Mucosa of stomach (tissue), 1 donor: Measurements from ENCODE around the gene ZSCAN10.

Experiments used
- H3K27me3 ChIP-seq: one replicate; pipeline ENCODE4 v1.7.0; 2013; ENCODE audit warnings: mild to moderate bottlenecking, low read length; ENCODE audit not compliant: control insufficient read depth, insufficient read depth
- H3K36me3 ChIP-seq: one replicate; pipeline ENCODE4 v1.7.0; 2013; ENCODE audit warnings: low read length; ENCODE audit not compliant: control insufficient read depth, insufficient read depth
- H3K4me1 ChIP-seq: one replicate; pipeline ENCODE4 v1.7.0; 2013; ENCODE audit warnings: mild to moderate bottlenecking, low read length; ENCODE audit not compliant: control insufficient read depth, insufficient read depth
- H3K4me3 ChIP-seq: one replicate; pipeline ENCODE4 v1.7.0; 2013; ENCODE audit warnings: low read length
- H3K9ac ChIP-seq: one replicate; pipeline ENCODE4 v1.7.0; 2013; ENCODE audit warnings: mild to moderate bottlenecking, low read length, moderate library complexity
- H3K9me3 ChIP-seq: one replicate; pipeline ENCODE4 v1.7.0; 2013; ENCODE audit warnings: mild to moderate bottlenecking, low read length, moderate library complexity; ENCODE audit not compliant: control insufficient read depth
- donor health status: Pancreatic carcinoma.

Gene ZSCAN10

GRCh38 chr16:3129137-3130131 lies 30.3 kb upstream of the ZSCAN10 start:
- peaks cover 26% of the 10 kb centered on the region for H3K4me1 ChIP-seq
- H3K36me3 ChIP-seq, result no peaks in the 10 kb centered on the region
- H3K9ac ChIP-seq, result peak overlapping the region; percentile 76
- peak overlapping the region; percentile 45 for H3K4me3 ChIP-seq
- H3K27me3 ChIP-seq, result no peaks in the 10 kb centered on the region
- no peaks in the 10 kb centered on the region for H3K9me3 ChIP-seq

GRCh38 chr16:3127745-3128144 lies 28.7 kb upstream of the ZSCAN10 start:
- Histone ChIP-seq H3K4me3 (no peak overlapping the region), H3K9ac (no peak overlapping the region), H3K27me3 (no peaks in the 10 kb centered on the region), H3K9me3 (no peaks in the 10 kb centered on the region), H3K4me1 (peaks cover 28% of the 10 kb centered on the region), H3K36me3 (no peaks in the 10 kb centered on the region)

GRCh38 chr16:3123986-3124886 lies 25.1 kb upstream of the ZSCAN10 start:
- H3K36me3 ChIP-seq, result no peaks in the 10 kb centered on the region
- peak overlapping the region; percentile 98 for H3K4me3 ChIP-seq
- peak overlapping the region; percentile 66 for H3K9ac ChIP-seq
- no peaks in the 10 kb centered on the region for H3K27me3 ChIP-seq
- H3K9me3 ChIP-seq, result no peaks in the 10 kb centered on the region
- H3K4me1 ChIP-seq, result peaks cover 23% of the 10 kb centered on the region

- no peak overlapping the region for H3K4me3 ChIP-seq
- no peaks in the 10 kb centered on the region for H3K9me3 ChIP-seq
- H3K27me3 ChIP-seq, result no peaks in the 10 kb centered on the region
- H3K4me1 ChIP-seq, result peaks cover 15% of the 10 kb centered on the region
- H3K36me3 ChIP-seq, result no peaks in the 10 kb centered on the region
- no peak overlapping the region for H3K9ac ChIP-seq
Measured at GRCh38 chr16:3122926-3123570, 24.0 kb upstream of the ZSCAN10 start.

- Histone ChIP-seq H3K4me1 (peaks cover 11% of the 10 kb centered on the region), H3K9ac (no peak overlapping the region), H3K27me3 (no peaks in the 10 kb centered on the region)
Measured at GRCh38 chr16:3121851-3122467, 22.9 kb upstream of the ZSCAN10 start.

GRCh38 chr16:3120435-3120834 lies 21.3 kb upstream of the ZSCAN10 start:
- H3K9me3 ChIP-seq, result no peaks in the 10 kb centered on the region
- no peaks in the 10 kb centered on the region for H3K36me3 ChIP-seq

More at GRCh38 chr16:3121851-3122467, 22.9 kb upstream of the ZSCAN10 start:
- Histone ChIP-seq H3K36me3 (no peaks in the 10 kb centered on the region), H3K9me3 (no peaks in the 10 kb centered on the region), H3K4me3 (no peak overlapping the region)

GRCh38 chr16:3119701-3120408 lies 20.8 kb upstream of the ZSCAN10 start:
- H3K4me3 ChIP-seq, result no peak overlapping the region
- peaks cover 6% of the 10 kb centered on the region for H3K4me1 ChIP-seq
- no peaks in the 10 kb centered on the region for H3K9me3 ChIP-seq
- no peak overlapping the region for H3K9ac ChIP-seq
- H3K36me3 ChIP-seq, result no peaks in the 10 kb centered on the region
- no peaks in the 10 kb centered on the region for H3K27me3 ChIP-seq

More at GRCh38 chr16:3120435-3120834, 21.3 kb upstream of the ZSCAN10 start:
- Histone ChIP-seq H3K9ac (no peak overlapping the region), H3K4me1 (peaks cover 11% of the 10 kb centered on the region), H3K4me3 (no peak overlapping the region), H3K27me3 (no peaks in the 10 kb centered on the region)

GRCh38 chr16:3119286-3119685 lies 20.2 kb upstream of the ZSCAN10 start:
- Histone ChIP-seq H3K36me3 (no peaks in the 10 kb centered on the region), H3K27me3 (no peaks in the 10 kb centered on the region), H3K4me3 (no peak overlapping the region), H3K9me3 (no peaks in the 10 kb centered on the region), H3K9ac (no peak overlapping the region), H3K4me1 (peaks cover 6% of the 10 kb centered on the region)

GRCh38 chr16:3118846-3119245 lies 19.8 kb upstream of the ZSCAN10 start:
- Histone ChIP-seq H3K4me1 (peaks cover 8% of the 10 kb centered on the region), H3K9ac (no peak overlapping the region), H3K36me3 (no peaks in the 10 kb centered on the region), H3K4me3 (no peak overlapping the region), H3K9me3 (no peaks in the 10 kb centered on the region), H3K27me3 (no peaks in the 10 kb centered on the region)

GRCh38 chr16:3118204-3118790 lies 19.2 kb upstream of the ZSCAN10 start:
- no peak overlapping the region for H3K9ac ChIP-seq
- H3K4me3 ChIP-seq, result no peak overlapping the region
- H3K36me3 ChIP-seq, result no peaks in the 10 kb centered on the region
- H3K27me3 ChIP-seq, result no peaks in the 10 kb centered on the region
- peaks cover 8% of the 10 kb centered on the region for H3K4me1 ChIP-seq
- no peaks in the 10 kb centered on the region for H3K9me3 ChIP-seq
